ENCODE data around the gene SV2C. TPM values are rescaled to one million over a fixed set of nuclear protein-coding genes. Genes with fewer than 3 reads are reported as not detected.

SV2C gene
- total and polyA plus RNA-seq, 10 of the 15 experiments (the other 5 are each of a cell fraction or from before 2014, with no cell fraction given), result under 0.01 to 1.1 (median 0.63) TPM

DNA sequence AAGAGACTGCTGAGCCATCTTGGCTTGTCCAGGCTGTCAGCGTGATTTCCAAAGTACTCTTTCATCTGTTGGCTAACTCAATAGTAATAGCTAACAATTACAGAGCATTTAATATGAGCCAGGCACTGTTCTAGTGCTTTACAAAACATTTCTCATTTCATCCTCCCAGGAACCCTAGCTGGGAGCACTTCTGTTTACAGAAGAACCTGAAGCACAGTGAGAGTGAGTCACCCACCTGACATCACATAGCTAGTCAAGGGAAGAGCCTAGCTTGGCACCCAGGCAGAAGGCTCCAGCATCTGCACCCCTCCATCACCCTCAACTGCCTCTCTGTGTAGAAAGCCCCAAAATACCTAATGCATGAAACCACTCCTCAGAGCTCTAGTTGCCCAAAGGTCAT is 262.4 kb downstream of the SV2C start:
- H3K4me1 ChIP-seq (ENCODE audit: control insufficient read depth, insufficient read depth, low read length), result no peaks in the 10 kb centered on the region
- H3K4me2 ChIP-seq (ENCODE audit: control insufficient read depth, insufficient read depth), result no peak overlapping the region
- no peak overlapping the region for H2AFZ ChIP-seq (ENCODE audit: control insufficient read depth, low read depth, low read length)
- H3K9ac ChIP-seq (ENCODE audit: control insufficient read depth, insufficient read depth, low read length), result no peak overlapping the region
- ATAC-seq, result no peak
- intact Hi-C loops (cut with micrococcal nuclease; ENCODE audit: unreplicated experiment), result no loop called here
- ChIA-PET CTCF (interaction anchor here (1.6 kb wide), 1 partner anchor 37 kb away, joined by 5 read pairs; no protein-coding TSS in a partner anchor), RAD21 (ENCODE audit: unreplicated experiment) (interaction anchor here (2.3 to 3.1 kb wide), 2 partner anchors 171 to 237 kb away, joined by 6 to 8 read pairs; no protein-coding TSS in a partner anchor), SMC1A (ENCODE audit: uncharacterized antibody, unreplicated experiment) (interaction anchor here (0.6 to 1.6 kb wide), 5 partner anchors 11 to 239 kb away, joined by 3 to 7 read pairs (median 3); no protein-coding TSS in a partner anchor), POLR2A (interaction anchor here (1.1 kb wide), 1 partner anchor 19 kb away, joined by 3 read pairs; no protein-coding TSS in a partner anchor)
- no peaks in the 10 kb centered on the region for H3K36me3 ChIP-seq (ENCODE audit: control insufficient read depth in 2 of 2, insufficient read depth in 2 of 2, low read length in 1 of 2)
- H3K4me3 ChIP-seq, result no peak overlapping the region
- H3K27ac ChIP-seq (ENCODE audit: control insufficient read depth, insufficient read depth), result no peak overlapping the region
- H3K79me2 ChIP-seq (ENCODE audit: control insufficient read depth, insufficient read depth, low read length), result no peaks in the 10 kb centered on the region
- FAIRE-seq, result no peak
- H3K27me3 ChIP-seq (replicated peaks in 1 of 2; ENCODE audit: control insufficient read depth in 2 of 2, insufficient read depth in 2 of 2, low read length in 1 of 2), result no peaks in the 10 kb centered on the region
- H3K9me3 ChIP-seq (replicated peaks; ENCODE audit: control insufficient read depth, insufficient read depth, low read length), result no peaks in the 10 kb centered on the region
- DNase-seq (ENCODE audit: low read depth, low spot score), result no peak
- in situ Hi-C loops (cut with MboI), result no loop called here
- no peaks in the 10 kb centered on the region for H4K20me1 ChIP-seq (ENCODE audit: control insufficient read depth, insufficient read depth)
- BruUV-seq (replicated peaks), result no TSS peak
- 100% methylated on average over 1 of the region's 1 CpG for WGBS (ENCODE audit: insufficient coverage, insufficient replicate concordance, low lambda C conversion rate, missing lambda C conversion rate)
- TF ChIP-seq JUNB (IDR thresholded peaks at IDR 0.05) (no peak), CTCF (IDR thresholded peaks at IDR 0.05 in 2 of 3, conservative IDR thresholded peaks at IDR 0.05 in 1 of 3; ENCODE audit: control insufficient read depth in 2 of 3, extremely low read depth in 1 of 3, insufficient read depth in 1 of 3, low read depth in 3 of 3, low read length in 3 of 3) (no peak), SREBF2 (IDR thresholded peaks at IDR 0.05; ENCODE audit: low read length) (no peak), ETV6 (conservative IDR thresholded peaks at IDR 0.05 in 1 of 2, IDR thresholded peaks at IDR 0.05 in 1 of 2; ENCODE audit: borderline replicate concordance in 1 of 2, low read depth in 1 of 2) (no peak), ESRRA (IDR thresholded peaks at IDR 0.05; ENCODE audit: low read length) (no peak), EGR1 (IDR thresholded peaks at IDR 0.05; ENCODE audit: borderline replicate concordance in 1 of 2, low read depth in 2 of 2, low read length in 2 of 2) (no peak), TCF7 (IDR thresholded peaks at IDR 0.05; ENCODE audit: borderline replicate concordance) (no peak), BHLHE40 (IDR thresholded peaks at IDR 0.05; ENCODE audit: borderline replicate concordance in 1 of 2, low read depth in 2 of 2, low read length in 1 of 2) (no peak), WRNIP1 (IDR thresholded peaks at IDR 0.05; ENCODE audit: borderline replicate concordance, low read depth, low read length) (no peak), SUPT20H (IDR thresholded peaks at IDR 0.05; ENCODE audit: borderline replicate concordance, control insufficient read depth, low read depth, low read length) (no peak), BMI1 (IDR thresholded peaks at IDR 0.05; ENCODE audit: borderline replicate concordance) (no peak), ZBTB11 (CRISPR knock-in tag; IDR thresholded peaks at IDR 0.05) (no peak), ZZZ3 (IDR thresholded peaks at IDR 0.05; ENCODE audit: control insufficient read depth, insufficient read length, low read depth) (no peak), MYB (IDR thresholded peaks at IDR 0.05; ENCODE audit: borderline replicate concordance, low read depth, low read length) (no peak), CHD4 (IDR thresholded peaks at IDR 0.05) (no peak), CBFB (IDR thresholded peaks at IDR 0.05; ENCODE audit: low read depth) (no peak)
- TF ChIP-seq, protein P1, sequence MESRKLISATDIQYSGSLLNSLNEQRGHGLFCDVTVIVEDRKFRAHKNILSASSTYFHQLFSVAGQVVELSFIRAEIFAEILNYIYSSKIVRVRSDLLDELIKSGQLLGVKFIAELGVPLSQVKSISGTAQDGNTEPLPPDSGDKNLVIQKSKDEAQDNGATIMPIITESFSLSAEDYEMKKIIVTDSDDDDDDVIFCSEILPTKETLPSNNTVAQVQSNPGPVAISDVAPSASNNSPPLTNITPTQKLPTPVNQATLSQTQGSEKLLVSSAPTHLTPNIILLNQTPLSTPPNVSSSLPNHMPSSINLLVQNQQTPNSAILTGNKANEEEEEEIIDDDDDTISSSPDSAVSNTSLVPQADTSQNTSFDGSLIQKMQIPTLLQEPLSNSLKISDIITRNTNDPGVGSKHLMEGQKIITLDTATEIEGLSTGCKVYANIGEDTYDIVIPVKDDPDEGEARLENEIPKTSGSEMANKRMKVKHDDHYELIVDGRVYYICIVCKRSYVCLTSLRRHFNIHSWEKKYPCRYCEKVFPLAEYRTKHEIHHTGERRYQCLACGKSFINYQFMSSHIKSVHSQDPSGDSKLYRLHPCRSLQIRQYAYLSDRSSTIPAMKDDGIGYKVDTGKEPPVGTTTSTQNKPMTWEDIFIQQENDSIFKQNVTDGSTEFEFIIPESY (IDR thresholded peaks at IDR 0.05), result no peak
